HepG2 (cell line): ENCODE data around the gene IGSF21. TPM values are rescaled to one million over a fixed set of nuclear protein-coding genes. Genes with fewer than 3 reads are reported as not detected.

ENCODE experiments used
- ATAC-seq: fragments of 200-7000 bp; cut with Tn5 transposase; 3 replicates; pipeline ENCODE4 v1.9.1; 2020; ENCODE audit warnings: mild to moderate bottlenecking, moderate library complexity
- BruUV-seq: library from RNA; stranded (reverse); fragments of 400-500 nt; replicated peaks from 2 replicates; lab custom pipeline; 2021; lab: Mats Ljungman, UMichigan
- CTCF ChIA-PET: fragments of 300-600 bp; formaldehyde crosslinking; extraction: SDS; loops from one replicate; lab custom pipeline; 2021; ENCODE audit warnings: low total read pairs, inconsistent platforms, low intra/inter-chr PET ratio; lab: Yijun Ruan, JAX
- POLR2A ChIA-PET: fragments of 350-600 bp; sonication (Branson Sonifier 250); formaldehyde crosslinking; loops from one replicate; lab custom pipeline; 2020; ENCODE audit warnings: antibody characterized with exemption, inconsistent platforms; lab: Yijun Ruan, JAX
- DNase-seq: peaks from one replicate; pipeline ENCODE4 v3.0.0-alpha.2; 2015; ENCODE audit warnings: low spot score
- FAIRE-seq: peaks from 3 replicates; lab custom pipeline; 2011; peaks lifted over from hg19 to GRCh38; lab: Jason Lieb, UNC
- H2AFZ ChIP-seq: one replicate; pipeline ENCODE4 v1.6.1; 2011; ENCODE audit warnings: low read length, inconsistent platforms
- H3K27ac ChIP-seq: fragments of 300-600 bp; 3 replicates; pipeline ENCODE4 v1.8.0; 2011; ENCODE audit warnings: mixed run types, mild to moderate bottlenecking, mixed read lengths, low read length, inconsistent platforms; ENCODE audit not compliant: insufficient read depth; ENCODE audit errors: extremely low read length
- H3K27me3 ChIP-seq, 2 experiments: fragments of 200-600 bp in 1 of 2; 2 replicates in 1 of 2; 3 replicates in 1 of 2; pipeline versions ENCODE4 v1.6.0 to v1.8.0; 2011; ENCODE audit warnings: low read length in 2 of 2, mild to moderate bottlenecking in 2 of 2, moderate library complexity in 2 of 2, inconsistent platforms in 1 of 2; ENCODE audit not compliant: insufficient read depth in 2 of 2, control insufficient read depth in 1 of 2
- H3K36me3 ChIP-seq, 2 experiments: fragments of 200-600 bp in 1 of 2; replicated peaks in 1 of 2; 2 replicates in 1 of 2; 3 replicates in 1 of 2; pipeline versions ENCODE4 v1.5.1 to v1.8.0; 2011; ENCODE audit warnings: low read length in 2 of 2, inconsistent platforms in 1 of 2; ENCODE audit not compliant: insufficient read depth in 2 of 2, control insufficient read depth in 1 of 2
- H3K4me1 ChIP-seq: 2 replicates; pipeline ENCODE4 v1.5.1; 2012; ENCODE audit warnings: low read length, inconsistent platforms; ENCODE audit not compliant: insufficient read depth
- H3K4me2 ChIP-seq: 2 replicates; pipeline ENCODE4 v1.6.0; 2011; ENCODE audit warnings: low read depth, low read length, inconsistent platforms
- H3K4me3 ChIP-seq, 3 experiments: fragments of 200-600 bp in 1 of 3; sonication (generic), shearing (Covaris generic) in 1 of 3; replicated peaks in 1 of 3; 2 replicates each; pipeline ENCODE4 v1.5.1; 2011 to 2016; ENCODE audit warnings: low read length in 3 of 3, inconsistent platforms in 2 of 3, low read depth in 2 of 3, mild to moderate bottlenecking in 2 of 3, control low read depth in 1 of 3, mixed read lengths in 1 of 3; ENCODE audit not compliant: insufficient read depth in 1 of 3
- H3K79me2 ChIP-seq: one replicate; pipeline ENCODE4 v1.6.1; 2011; ENCODE audit warnings: low read length, inconsistent platforms; ENCODE audit not compliant: insufficient read depth
- H3K9ac ChIP-seq: 2 replicates; pipeline ENCODE4 v1.6.0; 2011; ENCODE audit warnings: mild to moderate bottlenecking, low read depth, low read length, inconsistent platforms; ENCODE audit not compliant: insufficient read depth
- H3K9me3 ChIP-seq: 2 replicates; pipeline ENCODE4 v1.5.1; 2012; ENCODE audit warnings: mild to moderate bottlenecking, low read length
- H4K20me1 ChIP-seq: 2 replicates; pipeline ENCODE4 v1.6.0; 2011; ENCODE audit warnings: inconsistent platforms, mild to moderate bottlenecking, low read length, moderate library complexity; ENCODE audit not compliant: insufficient read depth
- AKAP8 ChIP-seq: sonication (generic); formaldehyde crosslinking; IDR thresholded peaks from 2 replicates; pipeline ENCODE4 v1.5.1; 2020; ENCODE audit warnings: mild to moderate bottlenecking, missing genetic modification reagents
- CENPT ChIP-seq: sonication (generic); formaldehyde crosslinking; IDR thresholded peaks from 2 replicates; pipeline ENCODE4 v1.8.0; 2022; ENCODE audit warnings: low read depth, mild to moderate bottlenecking, moderate library complexity, missing genetic modification reagents
- FOXO4 ChIP-seq: sonication (generic); formaldehyde crosslinking; conservative IDR thresholded peaks from 2 replicates; pipeline ENCODE4 v1.8.1; 2023; ENCODE audit warnings: missing genetic modification reagents
- HNRNPLL ChIP-seq: fragments of 200-400 bp; formaldehyde crosslinking; IDR thresholded peaks from 2 replicates; pipeline ENCODE4 v1.6.1; 2017; ENCODE audit warnings: mild to moderate bottlenecking, low read depth, low read length; ENCODE audit not compliant: poor library complexity, severe bottlenecking
- KLF9 ChIP-seq: IDR thresholded peaks from 2 replicates; pipeline ENCODE4 v1.6.1; 2016; ENCODE audit warnings: low read depth
- NR2F1 ChIP-seq, 2 experiments: fragments of 450-650 bp in 1 of 2; formaldehyde crosslinking in 1 of 2; IDR thresholded peaks; 2 replicates each; pipeline versions ENCODE4 v1.5.0 to v1.6.1; 2016 to 2020; ENCODE audit warnings: mild to moderate bottlenecking in 1 of 2, missing compliant biosample characterization in 1 of 2, missing genetic modification reagents in 1 of 2, moderate library complexity in 1 of 2
- NR3C1 ChIP-seq: sonication (generic); formaldehyde crosslinking; IDR thresholded peaks from 2 replicates; pipeline ENCODE4 v1.4.0; 2020; ENCODE audit warnings: missing genetic modification reagents
- PAF1 ChIP-seq: IDR thresholded peaks from 2 replicates; pipeline ENCODE4 v1.6.1; 2016; ENCODE audit warnings: missing genetic modification reagents, missing compliant biosample characterization
- RBFOX2 ChIP-seq: fragments of 200-400 bp; formaldehyde crosslinking; IDR thresholded peaks from 2 replicates; pipeline ENCODE4 v1.6.1; 2017; ENCODE audit warnings: low read depth, mild to moderate bottlenecking, low read length
- TAF1 ChIP-seq: sonication (generic); formaldehyde crosslinking; IDR thresholded peaks from 2 replicates; pipeline ENCODE4 v1.4.0; 2020; ENCODE audit warnings: missing genetic modification reagents
- TBX2 ChIP-seq: sonication (generic); formaldehyde crosslinking; IDR thresholded peaks from 2 replicates; pipeline ENCODE4 v1.5.0; 2020; ENCODE audit warnings: missing genetic modification reagents, mild to moderate bottlenecking, borderline replicate concordance
- ZKSCAN5 ChIP-seq: sonication (generic); formaldehyde crosslinking; IDR thresholded peaks from 2 replicates; pipeline ENCODE4 v1.5.1; 2020; ENCODE audit warnings: mild to moderate bottlenecking, missing genetic modification reagents
- ZNF747 ChIP-seq: sonication (generic); formaldehyde crosslinking; IDR thresholded peaks from 2 replicates; pipeline ENCODE4 v1.8.1; 2023; ENCODE audit warnings: missing genetic modification reagents, mild to moderate bottlenecking, borderline replicate concordance
- ZSCAN12 ChIP-seq: sonication (generic); formaldehyde crosslinking; IDR thresholded peaks from 2 replicates; pipeline ENCODE4 v1.9.0; 2021; ENCODE audit warnings: mild to moderate bottlenecking, missing genetic modification reagents
- WGBS: methylation state at CpG from one replicate; pipeline ENCODE4 v1.1.6; 2017; ENCODE audit warnings: low lambda C conversion rate; 5-methylcytosine and 5-hydroxymethylcytosine counted together
- in situ Hi-C: cut with HindIII; loops from 2 replicates; pipeline ENCODE4 v1.10.0; 2017; ENCODE audit warnings: low pct_unique_long_range_greater_than_20kb; ENCODE audit not compliant: extremely low pct_ligation_motif_present
- intact Hi-C: fragments of 100-400 bp; cut with micrococcal nuclease; formaldehyde crosslinking; loops from one replicate; pipeline ENCODE4 v1.10.0; 2022; ENCODE audit not compliant: unreplicated experiment
- polyA plus RNA-seq, 8 experiments: library from polyadenylated mRNA; depleted of rRNA in 3 of 8; stranded (reverse) in 7 of 8; unstranded in 1 of 8; fragments of >200 nt; fragmentation: Illumina TruSeq in 4 of 8; extraction: Trizol in 4 of 8; gene quantifications; 2 replicates each; pipeline versions ENCODE4 v1.2.1 to v1.2.3, GENCODE V29; 2011 to 2016; ENCODE audit warnings: low read depth in 4 of 8, missing spikeins in 1 of 8, mixed read lengths in 1 of 8; ENCODE audit not compliant: insufficient read depth in 1 of 8
- total RNA-seq, 5 experiments: library from RNA; depleted of rRNA; stranded (reverse); fragments of >200 nt; fragmentation: Illumina TruSeq; extraction: Trizol; gene quantifications; 2 replicates each; pipeline ENCODE4 v1.2.3, GENCODE V29; 2016; ENCODE audit warnings: low read depth in 1 of 5
- TF ChIP-seq, protein P1 (sequence below): fragments of 450-650 bp; IDR thresholded peaks from 2 replicates; pipeline ENCODE4 v1.6.1; 2017; ENCODE audit warnings: mild to moderate bottlenecking

The IGSF21 gene
- total and polyA plus RNA-seq, 2 of the 13 experiments (the other 11 are each of a cell fraction or from before 2014, with no cell fraction given): not detected

- no peaks in the 10 kb centered on the region for H3K36me3 ChIP-seq
- H4K20me1 ChIP-seq: no peaks in the 10 kb centered on the region
- FAIRE-seq: no peak
- whole genome bisulfite sequencing: 11% methylated on average over 8 of the region's 8 CpGs
- no TSS peak for BruUV-seq
- ChIA-PET POLR2A (no interaction called here), CTCF (no interaction called here)
- H3K9me3 ChIP-seq: no peaks in the 10 kb centered on the region
- no peak overlapping the region for H3K4me2 ChIP-seq
- H2AFZ ChIP-seq: no peak overlapping the region
- no peak overlapping the region for H3K27ac ChIP-seq
- H3K4me3 ChIP-seq: no peak overlapping the region
- ATAC-seq: no peak
- no peak overlapping the region for H3K9ac ChIP-seq
- no peak for DNase-seq
- TF ChIP-seq, protein P1, sequence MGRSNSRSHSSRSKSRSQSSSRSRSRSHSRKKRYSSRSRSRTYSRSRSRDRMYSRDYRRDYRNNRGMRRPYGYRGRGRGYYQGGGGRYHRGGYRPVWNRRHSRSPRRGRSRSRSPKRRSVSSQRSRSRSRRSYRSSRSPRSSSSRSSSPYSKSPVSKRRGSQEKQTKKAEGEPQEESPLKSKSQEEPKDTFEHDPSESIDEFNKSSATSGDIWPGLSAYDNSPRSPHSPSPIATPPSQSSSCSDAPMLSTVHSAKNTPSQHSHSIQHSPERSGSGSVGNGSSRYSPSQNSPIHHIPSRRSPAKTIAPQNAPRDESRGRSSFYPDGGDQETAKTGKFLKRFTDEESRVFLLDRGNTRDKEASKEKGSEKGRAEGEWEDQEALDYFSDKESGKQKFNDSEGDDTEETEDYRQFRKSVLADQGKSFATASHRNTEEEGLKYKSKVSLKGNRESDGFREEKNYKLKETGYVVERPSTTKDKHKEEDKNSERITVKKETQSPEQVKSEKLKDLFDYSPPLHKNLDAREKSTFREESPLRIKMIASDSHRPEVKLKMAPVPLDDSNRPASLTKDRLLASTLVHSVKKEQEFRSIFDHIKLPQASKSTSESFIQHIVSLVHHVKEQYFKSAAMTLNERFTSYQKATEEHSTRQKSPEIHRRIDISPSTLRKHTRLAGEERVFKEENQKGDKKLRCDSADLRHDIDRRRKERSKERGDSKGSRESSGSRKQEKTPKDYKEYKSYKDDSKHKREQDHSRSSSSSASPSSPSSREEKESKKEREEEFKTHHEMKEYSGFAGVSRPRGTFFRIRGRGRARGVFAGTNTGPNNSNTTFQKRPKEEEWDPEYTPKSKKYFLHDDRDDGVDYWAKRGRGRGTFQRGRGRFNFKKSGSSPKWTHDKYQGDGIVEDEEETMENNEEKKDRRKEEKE: no peak
- TF ChIP-seq TAF1 (CRISPR knock-in tag) (no peak), KLF9 (CRISPR knock-in tag) (no peak), ZNF747 (CRISPR knock-in tag) (no peak), RBFOX2 (no peak), PAF1 (CRISPR knock-in tag) (no peak), NR3C1 (CRISPR knock-in tag) (no peak), TBX2 (CRISPR knock-in tag) (no peak), HNRNPLL (no peak), NR2F1 (CRISPR knock-in tag; IDR thresholded peaks at IDR 0.05) (no peak), ZSCAN12 (CRISPR knock-in tag) (no peak), CENPT (CRISPR knock-in tag) (no peak), ZKSCAN5 (CRISPR knock-in tag) (no peak), AKAP8 (CRISPR knock-in tag) (no peak), FOXO4 (no peak)
- H3K79me2 ChIP-seq: no peaks in the 10 kb centered on the region
- H3K4me1 ChIP-seq: no peaks in the 10 kb centered on the region
- H3K27me3 ChIP-seq: peaks cover 0 to 1% of the 10 kb centered on the region in 2 experiments; a peak in 1 of 5 replicates
- intact Hi-C loops (no loop called here), in situ Hi-C loops (no loop called here)
Observed at GRCh38 chr1:18211764-18212163, 104.2 kb downstream of the IGSF21 start.
